ENCODE results near the gene TMEM163. TPM values are rescaled to one million over a fixed set of nuclear protein-coding genes. Genes with fewer than 3 reads are reported as not detected.
"Not testable (repeated sequence)": the region's sequence is repeated elsewhere in the genome, so short reads cannot be mapped to it uniquely, and the experiment has no call there.

Gene TMEM163
- polyA plus RNA-seq, 3 donors: 1.7 to 2.3 (median 1.8) TPM

DNA sequence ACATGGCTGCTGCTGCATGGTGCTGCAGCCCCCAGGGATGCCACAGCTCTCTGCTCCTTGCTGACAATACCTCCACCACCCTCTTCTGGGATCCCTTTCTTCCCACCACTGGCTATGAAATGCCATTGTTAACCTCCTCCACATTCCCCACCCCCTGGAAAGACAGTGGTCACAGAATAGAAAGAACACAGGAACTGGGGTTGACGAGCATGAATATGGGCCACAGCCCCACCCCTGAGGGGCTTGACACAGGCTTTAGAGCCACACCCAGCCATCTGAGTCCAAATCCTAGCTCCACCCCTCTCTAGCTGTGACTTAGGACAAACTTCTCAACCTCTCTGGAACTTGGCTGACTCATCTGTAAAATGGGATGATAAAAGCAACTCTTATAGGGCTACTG, 47.3 kb downstream of the TMEM163 start:
- DNase-seq (ENCODE audit: extremely low read depth in 1 of 11, low read depth in 9 of 11, low spot score in 4 of 11): no peak

DNA sequence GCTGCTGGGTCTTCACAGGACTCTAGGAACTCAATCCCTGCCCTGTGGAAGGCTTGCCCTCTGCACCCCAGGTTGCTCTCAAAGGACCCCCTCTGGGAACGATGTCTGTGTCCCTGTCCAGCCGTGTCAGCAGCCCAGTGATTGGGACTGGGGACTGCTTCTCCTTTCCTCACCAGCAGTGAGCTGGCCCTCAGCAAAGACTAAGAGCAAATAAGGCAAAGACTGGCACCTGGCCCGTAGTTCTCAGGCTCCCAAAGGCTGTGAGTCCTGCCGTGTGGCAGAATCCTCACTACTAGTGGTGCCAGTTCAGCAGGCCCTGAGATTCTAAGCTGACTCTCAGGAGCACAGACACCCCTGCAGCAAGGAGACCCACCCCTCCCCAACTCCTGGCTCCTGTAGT, 47.8 kb downstream of the TMEM163 start:
- no peak for DNase-seq (ENCODE audit: extremely low read depth in 1 of 11, low read depth in 9 of 11, low spot score in 4 of 11)

GRCh38 chr2:134669731-134670669, 48.8 kb downstream of the TMEM163 start:
- DNase-seq (ENCODE audit: extremely low read depth in 1 of 11, low read depth in 9 of 11, low spot score in 4 of 11): no peak

DNA sequence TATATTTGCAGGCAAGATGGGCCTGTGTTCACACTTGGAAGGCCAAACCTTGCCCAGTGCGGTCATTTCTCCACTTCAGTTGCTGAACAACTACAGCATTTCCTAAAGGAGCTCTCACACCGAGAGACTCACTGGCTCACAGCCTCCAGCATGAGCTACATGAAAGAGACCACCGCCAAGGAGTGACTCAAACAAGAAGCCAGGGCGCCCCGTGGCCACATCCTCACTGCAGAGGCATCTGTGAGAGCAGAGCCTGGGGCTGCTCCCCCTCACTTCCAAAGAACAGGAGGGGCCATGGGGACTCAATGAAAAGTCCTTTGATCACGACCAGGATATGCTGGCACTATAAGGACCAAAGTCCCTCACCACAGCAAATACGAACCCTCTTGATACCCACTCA, 50.0 kb downstream of the TMEM163 start:
- no peak for DNase-seq (ENCODE audit: extremely low read depth in 1 of 11, low read depth in 9 of 11, low spot score in 4 of 11)

DNA sequence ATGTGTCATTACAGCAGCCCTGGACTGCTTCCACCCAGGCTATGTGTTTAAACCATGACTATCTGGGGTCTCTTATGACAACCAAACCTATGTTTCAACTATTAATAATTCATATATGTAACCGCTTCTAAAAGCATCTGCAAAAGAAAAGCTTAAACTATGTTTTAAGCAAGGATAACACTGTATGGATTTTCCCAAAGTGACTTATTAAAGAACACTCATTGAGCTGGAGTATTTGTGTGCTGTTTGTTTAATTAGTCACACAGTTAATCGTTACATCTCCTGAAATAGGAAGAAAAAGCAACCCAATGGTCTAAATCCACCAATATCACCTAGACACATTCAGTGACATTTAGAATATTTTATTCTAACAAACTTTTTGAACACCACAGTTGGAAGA, 51.3 kb downstream of the TMEM163 start:
- no peak for DNase-seq (ENCODE audit: extremely low read depth in 1 of 11, low read depth in 9 of 11, low spot score in 4 of 11)

DNA sequence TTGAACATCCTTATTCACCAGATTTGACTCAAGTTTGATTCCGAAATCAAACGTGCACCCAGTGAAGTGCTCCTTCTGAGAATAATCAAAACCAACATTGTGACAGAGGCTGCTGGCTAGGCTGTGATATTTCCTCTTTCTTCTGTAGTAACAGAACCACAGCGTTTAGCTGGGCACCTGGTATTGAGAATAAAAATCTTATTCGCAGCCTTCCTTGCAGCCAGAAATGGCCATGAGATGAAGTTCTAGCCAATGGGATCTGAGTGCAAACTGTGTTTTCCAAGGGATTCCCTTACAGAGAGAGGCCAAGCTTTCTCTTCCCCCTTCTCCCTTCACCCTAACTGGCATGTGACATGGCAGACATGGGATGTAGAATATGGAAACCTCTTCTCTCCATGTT, 51.7 kb downstream of the TMEM163 start:
- no peak for DNase-seq (ENCODE audit: extremely low read depth in 1 of 11, low read depth in 9 of 11, low spot score in 4 of 11)

- DNase-seq (ENCODE audit: extremely low read depth in 1 of 11, low read depth in 9 of 11, low spot score in 4 of 11): no peak
These were observed 52.9 kb downstream of the TMEM163 start for GRCh38 chr2:134665727-134666506.

- no peak for DNase-seq (ENCODE audit: extremely low read depth in 1 of 11, low read depth in 9 of 11, low spot score in 4 of 11)
These were observed 55.0 kb downstream of the TMEM163 start for GRCh38 chr2:134663451-134664450.

DNA sequence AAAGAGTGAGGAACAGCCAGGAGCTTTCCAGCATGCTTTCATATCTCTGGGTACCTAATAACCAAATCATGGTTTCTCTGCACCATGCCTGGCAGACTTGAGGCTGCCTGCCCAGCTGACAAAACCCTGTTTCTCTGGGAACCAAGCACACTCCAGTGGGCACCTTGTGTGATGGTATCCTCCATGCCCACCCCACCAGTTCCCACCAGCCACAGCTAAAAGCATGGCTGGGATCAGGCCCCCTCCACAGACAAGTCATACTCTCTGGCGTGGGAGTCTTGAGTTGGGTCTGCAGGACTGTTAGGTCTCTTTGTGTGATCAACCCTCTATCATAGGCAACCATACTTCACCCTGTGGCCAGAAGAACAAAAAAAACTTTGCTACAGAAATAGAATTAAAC, 56.0 kb downstream of the TMEM163 start:
- no peak for DNase-seq (ENCODE audit: extremely low read depth in 1 of 11, low read depth in 9 of 11, low spot score in 4 of 11)

GRCh38 chr2:134660626-134661402, 58.0 kb downstream of the TMEM163 start:
- DNase-seq (ENCODE audit: extremely low read depth in 1 of 11, low read depth in 9 of 11, low spot score in 4 of 11): no peak

- no peak for DNase-seq (ENCODE audit: extremely low read depth in 1 of 11, low read depth in 9 of 11, low spot score in 4 of 11)
These were observed 59.1 kb downstream of the TMEM163 start for GRCh38 chr2:134659724-134660123.

DNA sequence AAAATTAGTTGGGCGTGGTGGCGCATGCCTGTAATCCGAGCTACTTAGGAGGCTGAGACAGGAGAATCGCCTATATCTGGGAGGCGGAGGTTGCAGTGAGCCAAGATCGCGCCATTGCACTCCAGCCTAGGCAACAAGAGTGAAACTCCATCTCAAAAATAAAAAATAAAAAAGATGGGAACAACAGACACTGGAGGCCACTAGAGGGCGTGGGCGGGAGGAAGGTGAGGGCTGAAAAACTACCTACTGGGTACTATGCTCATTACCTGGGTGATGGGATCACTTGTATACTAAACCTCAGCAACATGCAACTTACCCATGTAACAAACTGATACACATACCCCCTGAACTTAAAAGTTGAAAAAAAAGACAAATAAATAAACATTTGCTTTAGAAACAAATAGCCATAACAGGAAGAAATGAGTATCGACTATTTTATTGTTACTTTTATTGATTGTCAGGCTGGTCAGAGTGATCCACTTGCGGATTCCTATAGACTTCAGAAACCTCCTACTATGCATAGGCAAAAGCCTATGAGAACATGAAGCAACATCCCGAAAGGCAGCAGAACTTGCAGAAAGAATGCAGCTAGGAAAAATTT, 61.0 kb downstream of the TMEM163 start:
- DNase-seq (ENCODE audit: extremely low read depth in 1 of 11, low read depth in 9 of 11, low spot score in 4 of 11): no peak

DNA sequence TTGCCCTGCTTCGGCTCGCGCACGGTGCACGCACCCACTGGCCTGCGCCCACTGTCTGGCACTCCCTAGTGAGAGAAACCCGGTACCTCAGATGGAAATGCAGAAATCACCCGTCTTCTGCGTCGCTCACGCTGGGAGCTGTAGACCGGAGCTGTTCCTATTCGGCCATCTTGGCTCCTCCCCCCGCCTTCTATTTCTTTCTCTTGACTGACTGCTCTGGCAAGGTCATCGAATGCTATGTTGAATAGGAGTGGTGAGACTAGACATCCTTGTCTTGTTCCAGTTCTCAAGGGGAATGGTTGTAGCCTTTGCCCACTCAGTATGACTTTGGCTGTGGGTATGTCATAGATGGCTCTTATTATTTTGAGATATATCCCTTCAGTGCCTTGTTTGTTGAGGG, 62.4 kb downstream of the TMEM163 start:
- not testable (repeated sequence) for DNase-seq (ENCODE audit: extremely low read depth in 1 of 11, low read depth in 9 of 11, low spot score in 4 of 11)

- no peak for DNase-seq (ENCODE audit: extremely low read depth in 1 of 11, low read depth in 9 of 11, low spot score in 4 of 11)
These were observed 70.2 kb downstream of the TMEM163 start for GRCh38 chr2:134648586-134648985.

GRCh38 chr2:134647607-134648256, 71.1 kb downstream of the TMEM163 start:
- DNase-seq (ENCODE audit: extremely low read depth in 1 of 11, low read depth in 9 of 11, low spot score in 4 of 11): no peak

- no peak for DNase-seq (ENCODE audit: extremely low read depth in 1 of 11, low read depth in 9 of 11, low spot score in 4 of 11)
These were observed 75.9 kb downstream of the TMEM163 start for GRCh38 chr2:134642938-134643337.

- no peak for DNase-seq (ENCODE audit: extremely low read depth in 1 of 11, low read depth in 9 of 11, low spot score in 4 of 11)
These were observed 78.3 kb downstream of the TMEM163 start for GRCh38 chr2:134640494-134640893.

Measured in renal cortex interstitium (tissue), 11 donors.